A549 (cell line): ENCODE results near the gene CD274. TPM values are rescaled to one million over a fixed set of nuclear protein-coding genes. Genes with fewer than 3 reads are reported as not detected.
"Not testable (repeated sequence)": the region's sequence is repeated elsewhere in the genome, so short reads cannot be mapped to it uniquely, and the experiment has no call there.

Source experiments
- ATAC-seq, 2 experiments: fragments of 200-7000 bp in 1 of 2; fragments of >200 bp in 1 of 2; cut with Nextera tagmentation in 1 of 2; cut with Tn5 transposase in 1 of 2; 3 replicates each; pipeline versions ENCODE4 v1.8.0 to v1.9.1; 2018 to 2020; ENCODE audit warnings: mild to moderate bottlenecking in 1 of 2, moderate library complexity in 1 of 2
- CTCF ChIA-PET: fragments of 300-600 bp; sonication (Branson Sonifier 250); formaldehyde crosslinking; extraction: SDS; loops from one replicate; lab custom pipeline; 2021; ENCODE audit warnings: antibody characterized with exemption, inconsistent platforms; lab: Yijun Ruan, JAX
- POLR2A ChIA-PET: fragments of 350-600 bp; formaldehyde crosslinking; extraction: SDS; loops from one replicate; lab custom pipeline; 2021; ENCODE audit warnings: antibody characterized with exemption, inconsistent platforms; lab: Yijun Ruan, JAX
- DNase-seq, 2 experiments: peaks; one replicate each; pipeline versions ENCODE4 v3.0.0 to v3.0.0-alpha.2; 2011 to 2016; ENCODE audit warnings: low read depth in 1 of 2, low spot score in 1 of 2
- FAIRE-seq: peaks from 2 replicates; lab custom pipeline; 2011; peaks lifted over from hg19 to GRCh38; lab: Jason Lieb, UNC
- H3K27ac ChIP-seq, 2 experiments: fragments of >200 bp; sonication (Bioruptor Twin); formaldehyde crosslinking; 3 replicates each; pipeline ENCODE4 v1.5.1; 2016 to 2017
- H3K4me1 ChIP-seq: fragments of >200 bp; sonication (Bioruptor Twin); formaldehyde crosslinking; 3 replicates; pipeline ENCODE4 v1.6.1; 2016
- H3K4me2 ChIP-seq: fragments of >200 bp; sonication (Bioruptor Twin); formaldehyde crosslinking; 3 replicates; pipeline ENCODE4 v1.6.1; 2016
- H3K4me3 ChIP-seq: fragments of >200 bp; sonication (Bioruptor Twin); formaldehyde crosslinking; 3 replicates; pipeline ENCODE4 v1.5.1; 2016
- H3K9me3 ChIP-seq: fragments of >200 bp; sonication (Bioruptor Twin); formaldehyde crosslinking; 3 replicates; pipeline ENCODE4 v1.6.1; 2016
- CBX8 ChIP-seq: fragments of 200-600 bp; sonication (generic); IDR thresholded peaks from 2 replicates; pipeline ENCODE4 v1.6.1; 2016
- CHD2 ChIP-seq: fragments of 150-350 bp; IDR thresholded peaks from 2 replicates; pipeline ENCODE4 v1.6.1; 2014; ENCODE audit warnings: low read length; ENCODE audit not compliant: partially characterized antibody
- ESRRA ChIP-seq: fragments of 150-350 bp; IDR thresholded peaks from 2 replicates; pipeline ENCODE4 v1.6.1; 2014; ENCODE audit warnings: mild to moderate bottlenecking, low read length, borderline replicate concordance
- FOSB ChIP-seq: fragments of 250-450 bp; sonication (Bioruptor Pico); IDR thresholded peaks from 2 replicates; pipeline ENCODE4 v1.5.0; 2020; ENCODE audit warnings: mild to moderate bottlenecking, moderate library complexity
- GATA3 ChIP-seq: IDR thresholded peaks from 2 replicates; pipeline ENCODE4 v1.6.1; 2012; ENCODE audit warnings: borderline replicate concordance
- HDAC2 ChIP-seq: fragments of 200-600 bp; sonication (generic); IDR thresholded peaks from 2 replicates; pipeline ENCODE4 v1.6.1; 2016
- HOXB13 ChIP-seq: fragments of 250-450 bp; sonication (Bioruptor Pico); IDR thresholded peaks from 2 replicates; pipeline ENCODE4 v1.5.0; 2020; ENCODE audit warnings: low read depth, mild to moderate bottlenecking, moderate library complexity
- JUNB ChIP-seq: fragments of >200 bp; sonication (Bioruptor Twin); formaldehyde crosslinking; IDR thresholded peaks from 2 replicates; pipeline ENCODE4 v1.6.1; 2016
- KDM1A ChIP-seq: fragments of 200-600 bp; sonication (generic); IDR thresholded peaks from 2 replicates; pipeline ENCODE4 v1.6.1; 2016; ENCODE audit warnings: low read depth, mild to moderate bottlenecking
- MAFK ChIP-seq: fragments of 450-650 bp; IDR thresholded peaks from 2 replicates; pipeline ENCODE4 v1.6.1; 2014; ENCODE audit not compliant: partially characterized antibody
- MYC ChIP-seq: IDR thresholded peaks from 2 replicates; pipeline ENCODE4 v1.6.1; 2012; ENCODE audit warnings: mild to moderate bottlenecking, inconsistent platforms, low read length, improper control_type of control experiment, borderline replicate concordance
- NFE2L2 ChIP-seq: fragments of 150-350 bp; conservative IDR thresholded peaks from 2 replicates; pipeline ENCODE4 v1.6.1; 2014; ENCODE audit warnings: low read length
- POLR2A ChIP-seq: IDR thresholded peaks from 2 replicates; pipeline ENCODE4 v1.6.1; 2012; ENCODE audit warnings: mild to moderate bottlenecking, low read length
- TFCP2L1 ChIP-seq: fragments of 250-450 bp; sonication (Bioruptor Pico); IDR thresholded peaks from 2 replicates; pipeline ENCODE4 v1.5.0; 2021; ENCODE audit warnings: mild to moderate bottlenecking
- TP53 ChIP-seq: fragments of 250-450 bp; sonication (Bioruptor Pico); IDR thresholded peaks from 2 replicates; pipeline ENCODE4 v1.5.0; 2021; ENCODE audit warnings: mild to moderate bottlenecking, moderate library complexity
- ZFP36 ChIP-seq: fragments of 450-650 bp; IDR thresholded peaks from 2 replicates; pipeline ENCODE4 v1.6.1; 2014; ENCODE audit warnings: borderline replicate concordance; ENCODE audit not compliant: partially characterized antibody
- ZSCAN20 ChIP-seq: fragments of 250-450 bp; sonication (Bioruptor Pico); IDR thresholded peaks from 2 replicates; pipeline ENCODE4 v1.8.0; 2022; ENCODE audit warnings: mild to moderate bottlenecking, moderate library complexity
- WGBS: methylation state at CpG from one replicate; pipeline ENCODE4 v1.1.6; 2017; ENCODE audit errors: missing lambda C conversion rate; 5-methylcytosine and 5-hydroxymethylcytosine counted together
- polyA plus RNA-seq, 4 experiments: library from polyadenylated mRNA; depleted of rRNA in 3 of 4; stranded (reverse); fragments of >200 nt; fragmentation: RNase III in 1 of 4; extraction: RNeasy Plus Mini Kit Qiagen cat#74134 plus additional on column Dnase treatment in 1 of 4; gene quantifications; 2 replicates in 3 of 4; 3 replicates in 1 of 4; pipeline ENCODE4 v1.2.3, GENCODE V29; 2011 to 2017
- TF ChIP-seq, protein P1 (sequence below): fragments of >200 bp; sonication (Bioruptor Twin); formaldehyde crosslinking; IDR thresholded peaks from 3 replicates; pipeline ENCODE4 v1.5.1; 2016
- TF ChIP-seq, protein P2 (sequence below): fragments of 250-450 bp; sonication (Bioruptor Pico); IDR thresholded peaks from 2 replicates; pipeline ENCODE4 v1.5.0; 2020; ENCODE audit warnings: low read depth, mild to moderate bottlenecking, moderate library complexity
- TF ChIP-seq, protein P3 (sequence below): fragments of 150-350 bp; IDR thresholded peaks from 2 replicates; pipeline ENCODE4 v1.6.1; 2014; ENCODE audit warnings: low read depth, mild to moderate bottlenecking, low read length
- TF ChIP-seq, protein P4 (sequence below): fragments of >200 bp; sonication (Bioruptor Twin); formaldehyde crosslinking; IDR thresholded peaks from 3 replicates; pipeline ENCODE4 v1.6.1; 2016
- TF ChIP-seq, protein P5 (sequence below): IDR thresholded peaks from 2 replicates; pipeline ENCODE4 v1.6.1; 2012

CD274 gene
- polyA plus RNA-seq, 2 of the 4 experiments (the other 2 are of a cell fraction): 3.4 to 6.8 TPM

DNA sequence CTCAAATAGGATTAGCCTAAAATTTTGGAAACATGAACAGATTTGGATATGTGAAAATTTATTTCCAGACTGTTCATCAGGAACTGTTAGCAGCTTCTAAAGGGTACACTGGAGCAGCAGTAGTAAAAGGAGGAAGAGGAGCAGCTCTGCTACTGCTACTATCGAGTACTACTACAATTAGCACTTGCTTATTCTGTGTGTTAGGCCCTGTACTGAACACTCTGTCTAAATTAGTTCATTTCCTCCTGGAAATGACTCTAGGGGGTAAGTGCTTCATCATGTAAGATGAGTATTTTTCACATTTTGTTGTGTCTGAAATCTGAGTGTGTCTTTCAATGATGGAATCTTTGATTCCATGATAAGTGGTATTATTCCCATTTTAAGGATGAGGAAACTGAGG, 9.8 kb downstream of the CD274 start:
- no peak for FAIRE-seq
- no peak for TF ChIP-seq CHD2
- TF ChIP-seq, protein P1, sequence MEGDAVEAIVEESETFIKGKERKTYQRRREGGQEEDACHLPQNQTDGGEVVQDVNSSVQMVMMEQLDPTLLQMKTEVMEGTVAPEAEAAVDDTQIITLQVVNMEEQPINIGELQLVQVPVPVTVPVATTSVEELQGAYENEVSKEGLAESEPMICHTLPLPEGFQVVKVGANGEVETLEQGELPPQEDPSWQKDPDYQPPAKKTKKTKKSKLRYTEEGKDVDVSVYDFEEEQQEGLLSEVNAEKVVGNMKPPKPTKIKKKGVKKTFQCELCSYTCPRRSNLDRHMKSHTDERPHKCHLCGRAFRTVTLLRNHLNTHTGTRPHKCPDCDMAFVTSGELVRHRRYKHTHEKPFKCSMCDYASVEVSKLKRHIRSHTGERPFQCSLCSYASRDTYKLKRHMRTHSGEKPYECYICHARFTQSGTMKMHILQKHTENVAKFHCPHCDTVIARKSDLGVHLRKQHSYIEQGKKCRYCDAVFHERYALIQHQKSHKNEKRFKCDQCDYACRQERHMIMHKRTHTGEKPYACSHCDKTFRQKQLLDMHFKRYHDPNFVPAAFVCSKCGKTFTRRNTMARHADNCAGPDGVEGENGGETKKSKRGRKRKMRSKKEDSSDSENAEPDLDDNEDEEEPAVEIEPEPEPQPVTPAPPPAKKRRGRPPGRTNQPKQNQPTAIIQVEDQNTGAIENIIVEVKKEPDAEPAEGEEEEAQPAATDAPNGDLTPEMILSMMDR: no peak
- TF ChIP-seq ZSCAN20: no peak
- no peak for DNase-seq
- Histone ChIP-seq H3K27ac (no peak overlapping the region), H3K9me3 (no peaks in the 10 kb centered on the region), H3K4me3 (no peak overlapping the region), H3K4me2 (no peak overlapping the region), H3K4me1 (peaks cover 5% of the 10 kb centered on the region)
- CTCF ChIA-PET: interaction anchor here (1.0 to 2.3 kb wide), 4 partner anchors 10 to 140 kb away, joined by 3 to 11 read pairs (median 7); partner anchors contain the start of genes CD274 and PLGRKT
- no peak for ATAC-seq
- 70% methylated on average over 1 of the region's 1 CpG for WGBS
- POLR2A ChIA-PET: interaction anchor here (1.4 kb wide), 1 partner anchor 23 kb away, joined by 4 read pairs; the partner anchor contains the start of gene PLGRKT

DNA sequence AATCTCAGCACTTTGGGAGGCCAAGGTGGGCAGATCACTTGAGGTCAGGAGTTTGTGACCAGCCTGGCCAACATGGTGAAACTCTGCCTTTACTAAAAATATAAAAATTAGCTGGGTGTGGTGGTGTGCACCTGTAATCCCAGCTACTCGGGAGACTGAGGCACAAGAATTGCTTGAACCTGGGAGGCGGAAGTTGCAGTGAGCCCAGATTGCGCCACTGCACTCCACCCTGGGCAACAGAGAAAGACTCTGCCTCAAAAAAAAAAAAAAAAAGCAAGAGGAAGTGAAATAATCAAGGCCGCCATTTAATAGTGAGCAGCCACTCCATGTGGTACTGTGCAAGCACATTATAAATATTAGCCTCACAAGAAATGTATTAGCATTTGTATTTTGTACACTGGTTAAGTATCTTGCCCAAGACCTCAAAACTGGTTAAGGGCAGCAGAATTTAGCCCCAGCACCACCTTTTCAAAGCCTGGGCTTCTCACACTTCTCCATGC, 14.5 kb downstream of the CD274 start:
- ATAC-seq, FAIRE-seq, H3K4me3 ChIP-seq, H3K9me3 ChIP-seq, POLR2A ChIA-PET, H3K27ac ChIP-seq, H3K4me2 ChIP-seq, H3K4me1 ChIP-seq, DNase-seq: not testable (repeated sequence)
- WGBS: 96% methylated on average over 4 of the region's 4 CpGs
- CTCF ChIA-PET: interaction anchor here (1.0 to 4.0 kb wide), 5 partner anchors 16 to 135 kb away, joined by 3 to 19 read pairs (median 5); partner anchors contain the start of gene CD274

DNA sequence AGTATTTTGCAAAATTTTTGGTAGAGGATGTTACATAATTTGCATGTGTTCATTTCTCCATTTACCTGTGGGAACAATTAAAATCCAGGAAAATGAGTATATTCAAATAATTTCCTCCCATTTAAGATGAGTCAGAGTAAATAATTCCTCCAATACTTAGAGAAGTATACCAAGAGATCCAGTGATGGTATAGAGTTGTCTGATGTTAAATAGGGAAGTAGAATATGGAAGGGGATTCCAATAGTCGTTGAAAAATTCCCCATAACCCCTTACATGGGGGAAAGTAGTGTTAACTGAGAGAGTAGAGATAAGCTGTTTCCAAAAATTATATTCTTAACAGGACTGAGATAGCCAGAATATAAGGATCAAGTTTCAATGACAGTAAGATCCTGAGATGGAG, 15.7 kb downstream of the CD274 start:
- ATAC-seq (no peak), FAIRE-seq (no peak), DNase-seq (no peak)
- ChIA-PET CTCF (interaction anchor here (1.0 to 1.9 kb wide), 5 partner anchors 16 to 135 kb away, joined by 3 to 8 read pairs (median 4); partner anchors contain the start of gene CD274), POLR2A (no interaction called here)
- H3K4me2 ChIP-seq: no peak overlapping the region
- 50% methylated on average over 1 of the region's 1 CpG for WGBS
- H3K27ac ChIP-seq: no peak overlapping the region
- H3K9me3 ChIP-seq: no peaks in the 10 kb centered on the region
- TF ChIP-seq, protein P2, sequence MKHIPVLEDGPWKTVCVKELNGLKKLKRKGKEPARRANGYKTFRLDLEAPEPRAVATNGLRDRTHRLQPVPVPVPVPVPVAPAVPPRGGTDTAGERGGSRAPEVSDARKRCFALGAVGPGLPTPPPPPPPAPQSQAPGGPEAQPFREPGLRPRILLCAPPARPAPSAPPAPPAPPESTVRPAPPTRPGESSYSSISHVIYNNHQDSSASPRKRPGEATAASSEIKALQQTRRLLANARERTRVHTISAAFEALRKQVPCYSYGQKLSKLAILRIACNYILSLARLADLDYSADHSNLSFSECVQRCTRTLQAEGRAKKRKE (CRISPR knock-in tag): no peak
- no peak for TF ChIP-seq ZFP36
- TF ChIP-seq MAFK: no peak
- no peak for TF ChIP-seq CBX8
- no peak for TF ChIP-seq TFCP2L1 (CRISPR knock-in tag)
- TF ChIP-seq GATA3: no peak
- no peak for TF ChIP-seq TP53 (CRISPR knock-in tag)
- TF ChIP-seq ESRRA: no peak
- no peak for TF ChIP-seq POLR2A
- no peak for TF ChIP-seq FOSB (CRISPR knock-in tag)
- TF ChIP-seq HDAC2: no peak
- no peaks in the 10 kb centered on the region for H3K4me1 ChIP-seq
- no peak overlapping the region for H3K4me3 ChIP-seq

DNA sequence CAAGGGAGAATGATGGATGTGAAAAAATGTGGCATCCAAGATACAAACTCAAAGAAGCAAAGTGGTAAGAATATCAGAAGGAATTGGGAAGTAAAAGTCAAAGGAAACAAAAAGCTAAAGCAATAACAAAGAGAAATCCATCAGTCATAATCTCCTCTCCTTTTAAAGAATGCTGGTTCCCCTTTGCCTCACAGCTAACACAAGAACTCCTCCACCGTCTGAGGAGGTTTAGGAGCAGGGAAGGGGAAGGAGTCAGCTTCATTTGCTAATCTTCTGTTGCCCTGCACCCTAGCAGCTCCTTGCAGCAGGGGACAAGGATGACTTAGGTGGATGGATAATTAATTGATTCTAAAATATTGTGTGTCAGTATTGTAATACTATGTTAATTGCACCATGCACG, 16.4 kb downstream of the CD274 start:
- WGBS: 69% methylated on average over 2 of the region's 2 CpGs
- DNase-seq (no peak), ATAC-seq (no peak), FAIRE-seq (no peak)
- Histone ChIP-seq H3K9me3 (no peaks in the 10 kb centered on the region), H3K4me3 (no peak overlapping the region), H3K27ac (no peak overlapping the region), H3K4me2 (no peak overlapping the region)
- CTCF ChIA-PET: interaction anchor here (1.0 to 1.9 kb wide), 3 partner anchors 16 to 134 kb away, joined by 4 to 8 read pairs (median 4); partner anchors contain the start of gene CD274
- TF ChIP-seq JUNB: no peak
- TF ChIP-seq, protein P3, sequence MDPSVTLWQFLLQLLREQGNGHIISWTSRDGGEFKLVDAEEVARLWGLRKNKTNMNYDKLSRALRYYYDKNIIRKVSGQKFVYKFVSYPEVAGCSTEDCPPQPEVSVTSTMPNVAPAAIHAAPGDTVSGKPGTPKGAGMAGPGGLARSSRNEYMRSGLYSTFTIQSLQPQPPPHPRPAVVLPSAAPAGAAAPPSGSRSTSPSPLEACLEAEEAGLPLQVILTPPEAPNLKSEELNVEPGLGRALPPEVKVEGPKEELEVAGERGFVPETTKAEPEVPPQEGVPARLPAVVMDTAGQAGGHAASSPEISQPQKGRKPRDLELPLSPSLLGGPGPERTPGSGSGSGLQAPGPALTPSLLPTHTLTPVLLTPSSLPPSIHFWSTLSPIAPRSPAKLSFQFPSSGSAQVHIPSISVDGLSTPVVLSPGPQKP: no peak
- TF ChIP-seq, protein P4, sequence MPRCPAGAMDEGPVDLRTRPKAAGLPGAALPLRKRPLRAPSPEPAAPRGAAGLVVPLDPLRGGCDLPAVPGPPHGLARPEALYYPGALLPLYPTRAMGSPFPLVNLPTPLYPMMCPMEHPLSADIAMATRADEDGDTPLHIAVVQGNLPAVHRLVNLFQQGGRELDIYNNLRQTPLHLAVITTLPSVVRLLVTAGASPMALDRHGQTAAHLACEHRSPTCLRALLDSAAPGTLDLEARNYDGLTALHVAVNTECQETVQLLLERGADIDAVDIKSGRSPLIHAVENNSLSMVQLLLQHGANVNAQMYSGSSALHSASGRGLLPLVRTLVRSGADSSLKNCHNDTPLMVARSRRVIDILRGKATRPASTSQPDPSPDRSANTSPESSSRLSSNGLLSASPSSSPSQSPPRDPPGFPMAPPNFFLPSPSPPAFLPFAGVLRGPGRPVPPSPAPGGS: no peak
- TF ChIP-seq, protein P5, sequence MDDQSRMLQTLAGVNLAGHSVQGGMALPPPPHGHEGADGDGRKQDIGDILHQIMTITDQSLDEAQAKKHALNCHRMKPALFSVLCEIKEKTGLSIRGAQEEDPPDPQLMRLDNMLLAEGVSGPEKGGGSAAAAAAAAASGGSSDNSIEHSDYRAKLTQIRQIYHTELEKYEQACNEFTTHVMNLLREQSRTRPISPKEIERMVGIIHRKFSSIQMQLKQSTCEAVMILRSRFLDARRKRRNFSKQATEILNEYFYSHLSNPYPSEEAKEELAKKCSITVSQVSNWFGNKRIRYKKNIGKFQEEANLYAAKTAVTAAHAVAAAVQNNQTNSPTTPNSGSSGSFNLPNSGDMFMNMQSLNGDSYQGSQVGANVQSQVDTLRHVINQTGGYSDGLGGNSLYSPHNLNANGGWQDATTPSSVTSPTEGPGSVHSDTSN: no peak
- no peak for TF ChIP-seq ZSCAN20
- no peak for TF ChIP-seq MYC
- no peak for TF ChIP-seq KDM1A
- no peak for TF ChIP-seq HOXB13 (CRISPR knock-in tag)
- no peak for TF ChIP-seq NFE2L2
- TF ChIP-seq, all 56 proteins: peak for 0
- POLR2A ChIA-PET: no interaction called here
- no peaks in the 10 kb centered on the region for H3K4me1 ChIP-seq
